ENCODE data around the gene PLA2G6. TPM values are rescaled to one million over a fixed set of nuclear protein-coding genes. Genes with fewer than 3 reads are reported as not detected.
"Not testable (repeated sequence)": the region's sequence is repeated elsewhere in the genome, so short reads cannot be mapped to it uniquely, and the experiment has no call there.

PLA2G6 gene
- total RNA-seq, 1 donor from 2014 or later, result 15.8 TPM

DNA sequence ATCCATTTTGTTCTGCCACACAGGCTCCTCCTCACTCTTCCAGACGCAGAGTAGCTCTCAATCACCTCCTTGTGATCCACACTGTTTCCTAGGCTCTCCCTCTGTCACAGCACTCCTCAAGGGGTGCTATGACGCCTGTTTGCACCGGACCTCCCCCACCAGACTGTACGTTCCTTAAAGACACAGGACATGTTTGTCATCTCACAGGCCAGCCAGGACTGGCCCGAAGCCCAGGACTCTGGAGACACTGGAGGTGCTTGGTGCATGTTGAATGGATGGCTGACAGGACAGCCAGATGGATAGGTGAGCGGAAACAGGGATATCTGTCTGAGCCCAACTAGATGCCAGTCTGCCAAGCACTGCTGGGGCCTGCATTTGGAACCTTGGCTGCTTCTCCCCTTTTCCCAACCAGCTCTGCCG, 13.6 kb downstream of the PLA2G6 start:
- DNase-seq, result no peak

DNA sequence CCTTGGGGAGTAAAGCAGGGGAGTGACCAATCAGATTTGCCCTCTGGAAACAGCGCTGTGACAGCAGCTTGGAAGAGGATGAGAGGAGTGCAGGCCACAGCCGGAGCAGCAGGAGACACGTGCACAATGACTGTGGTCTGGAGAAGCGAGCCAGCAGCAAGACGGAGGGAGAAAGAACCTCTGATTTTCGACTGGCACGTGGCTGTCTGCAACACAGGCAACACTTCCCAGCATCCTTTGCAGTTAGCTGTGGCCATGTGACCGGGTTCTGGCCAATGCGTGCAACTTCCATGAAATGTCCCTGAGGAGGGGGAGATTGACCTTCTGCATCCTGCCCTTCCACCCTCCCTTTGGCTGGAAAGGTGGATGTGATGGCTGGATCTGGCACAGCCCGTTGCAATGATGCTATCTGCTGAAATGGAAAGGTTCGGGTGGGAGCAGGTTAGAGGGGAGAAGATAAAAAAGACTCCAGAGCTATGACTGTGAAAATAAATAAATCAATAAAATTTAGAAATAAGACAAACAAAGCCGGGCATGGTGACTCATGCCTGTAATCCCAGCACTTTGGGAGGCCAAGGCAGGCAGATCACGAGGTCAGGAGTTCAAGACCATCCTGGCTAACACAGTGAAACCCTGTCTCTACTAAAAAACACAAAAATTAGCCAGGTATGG, 15.6 kb downstream of the PLA2G6 start:
- DNase-seq, result no peak

- no peak for DNase-seq
Observed at GRCh38 chr22:38164551-38164918, 17.1 kb downstream of the PLA2G6 start.

GRCh38 chr22:38163844-38164550, 17.6 kb downstream of the PLA2G6 start:
- no peak for DNase-seq

- no peak for DNase-seq
Observed at GRCh38 chr22:38162881-38163843, 18.5 kb downstream of the PLA2G6 start.

GRCh38 chr22:38155703-38156102, 25.9 kb downstream of the PLA2G6 start:
- no peak for DNase-seq

- not testable (repeated sequence) for DNase-seq
Observed at GRCh38 chr22:38154563-38154915, 27.1 kb downstream of the PLA2G6 start.

GRCh38 chr22:38153821-38154562, 27.6 kb downstream of the PLA2G6 start:
- DNase-seq, result no peak

DNA sequence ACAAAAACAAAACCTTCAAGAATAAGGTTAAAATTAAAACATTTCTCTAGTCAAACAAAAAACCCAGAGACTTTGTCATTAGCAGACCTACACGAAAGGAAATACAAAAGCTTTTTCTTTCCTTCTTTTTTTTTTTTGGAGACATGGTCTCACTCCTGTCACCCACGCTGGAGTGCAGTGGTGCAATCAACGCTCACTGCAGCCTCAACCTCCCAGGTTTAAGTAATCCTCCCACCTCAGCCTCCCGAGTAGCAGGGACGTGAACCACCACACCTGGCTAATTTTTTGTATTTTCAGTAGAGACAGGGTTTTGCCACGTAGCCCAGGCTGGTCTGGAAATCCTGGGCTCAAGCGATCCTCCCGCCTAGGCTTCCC, 30.5 kb downstream of the PLA2G6 start:
- DNase-seq, result no peak

- no peak for DNase-seq
Observed at GRCh38 chr22:38148245-38148644, 33.4 kb downstream of the PLA2G6 start.

DNA sequence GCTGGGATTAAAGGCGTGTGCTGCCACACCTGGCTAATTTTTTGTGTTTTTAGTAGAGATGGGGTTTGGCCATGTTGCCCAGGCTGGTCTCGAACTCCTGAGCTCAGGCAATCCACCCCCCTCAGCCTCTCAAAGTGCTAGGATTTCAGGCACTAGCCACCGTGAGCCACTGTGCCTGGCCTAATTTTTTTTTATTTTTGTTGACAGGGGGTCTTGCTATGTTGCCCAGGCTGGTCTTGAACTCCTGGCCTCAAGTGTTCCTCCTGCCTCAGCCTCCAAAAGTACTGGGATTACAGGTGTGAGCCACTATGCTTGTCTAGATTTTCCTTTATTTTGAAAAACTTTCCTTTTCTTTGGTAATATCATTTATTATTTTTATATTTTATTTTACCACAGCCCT, 35.5 kb downstream of the PLA2G6 start:
- not testable (repeated sequence) for DNase-seq

DNA sequence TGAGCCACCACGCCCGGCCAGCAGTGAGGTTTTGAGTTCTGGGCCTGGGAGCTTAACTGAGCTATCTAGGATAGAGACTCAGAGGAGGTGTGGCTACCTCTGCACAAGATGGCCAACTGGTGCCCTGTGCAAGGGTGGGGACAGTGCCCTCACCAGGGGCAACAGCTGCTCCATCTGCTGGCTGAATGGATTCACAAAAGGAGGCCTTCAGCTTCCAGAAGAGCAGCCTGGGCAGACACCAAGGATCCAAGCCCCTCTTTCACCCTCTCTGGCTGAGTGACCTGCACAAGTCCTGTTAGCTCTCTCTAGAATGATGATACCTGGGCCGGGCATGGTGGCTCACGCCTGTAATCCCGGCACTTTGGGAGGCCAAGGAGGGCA, 37.6 kb downstream of the PLA2G6 start:
- DNase-seq, result no peak

- DNase-seq, result no peak
Observed at GRCh38 chr22:38142606-38143005, 39.0 kb downstream of the PLA2G6 start.

DNA sequence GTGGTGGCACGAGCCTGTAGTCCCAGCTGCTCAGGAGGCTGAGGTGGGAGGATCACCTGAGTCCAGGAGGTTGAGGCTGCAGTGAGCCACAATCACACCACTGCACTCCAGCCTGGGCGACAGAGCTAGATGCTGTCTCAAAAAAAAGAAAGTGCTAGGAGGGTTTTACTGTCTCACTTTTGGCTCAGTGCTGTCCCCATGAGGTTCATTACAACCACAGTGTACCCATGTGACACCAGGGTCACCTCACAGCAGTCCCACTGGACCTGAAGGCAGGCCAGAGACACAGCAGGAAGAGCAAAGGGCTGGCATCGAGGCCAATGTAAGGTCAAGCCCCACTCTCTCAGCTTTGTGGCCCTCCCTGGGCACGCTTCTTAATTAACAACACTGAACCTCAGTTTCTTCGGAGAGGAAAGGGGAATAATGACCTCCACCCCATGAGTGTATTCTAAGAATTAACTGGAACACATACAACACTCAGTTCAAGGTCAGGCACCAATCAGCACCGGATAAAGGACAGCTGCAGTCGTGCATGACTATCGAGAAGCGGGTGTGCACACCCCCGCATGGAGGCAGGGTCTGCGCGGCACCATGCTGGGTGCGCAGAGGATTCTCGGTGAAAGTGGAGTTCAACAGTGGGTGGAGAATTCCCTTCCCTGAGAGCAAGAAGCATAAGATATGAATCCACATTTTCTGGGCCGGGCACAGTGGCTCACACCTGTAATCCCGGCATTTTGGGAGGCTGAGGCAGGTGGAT, 40.2 kb downstream of the PLA2G6 start:
- no peak for DNase-seq

- DNase-seq, result no peak
Observed at GRCh38 chr22:38139901-38140300, 41.7 kb downstream of the PLA2G6 start.

DNA sequence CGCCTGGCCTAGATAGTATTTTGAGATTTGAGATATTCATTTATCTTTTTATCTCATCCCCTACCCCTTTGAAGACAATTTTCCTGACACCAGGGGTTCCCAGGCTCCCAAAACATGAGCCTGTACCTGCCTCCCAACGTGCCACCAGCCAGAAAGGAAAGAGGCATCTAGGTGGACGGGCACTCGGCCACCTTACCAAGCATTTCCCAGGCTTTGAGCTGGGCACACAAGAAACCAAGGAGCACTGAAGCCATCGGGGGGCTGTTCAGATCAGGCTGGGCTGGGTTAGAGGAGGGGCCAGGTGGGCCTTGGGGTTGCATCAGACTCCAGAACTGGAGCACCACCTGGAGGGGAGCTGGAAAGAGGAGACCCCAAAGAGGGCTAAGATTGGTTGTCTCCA, 42.7 kb downstream of the PLA2G6 start:
- no peak for DNase-seq

GRCh38 chr22:38137876-38138687, 43.5 kb downstream of the PLA2G6 start:
- no peak for DNase-seq

GRCh38 chr22:38136607-38137006, 45.0 kb downstream of the PLA2G6 start:
- DNase-seq, result no peak

DNA sequence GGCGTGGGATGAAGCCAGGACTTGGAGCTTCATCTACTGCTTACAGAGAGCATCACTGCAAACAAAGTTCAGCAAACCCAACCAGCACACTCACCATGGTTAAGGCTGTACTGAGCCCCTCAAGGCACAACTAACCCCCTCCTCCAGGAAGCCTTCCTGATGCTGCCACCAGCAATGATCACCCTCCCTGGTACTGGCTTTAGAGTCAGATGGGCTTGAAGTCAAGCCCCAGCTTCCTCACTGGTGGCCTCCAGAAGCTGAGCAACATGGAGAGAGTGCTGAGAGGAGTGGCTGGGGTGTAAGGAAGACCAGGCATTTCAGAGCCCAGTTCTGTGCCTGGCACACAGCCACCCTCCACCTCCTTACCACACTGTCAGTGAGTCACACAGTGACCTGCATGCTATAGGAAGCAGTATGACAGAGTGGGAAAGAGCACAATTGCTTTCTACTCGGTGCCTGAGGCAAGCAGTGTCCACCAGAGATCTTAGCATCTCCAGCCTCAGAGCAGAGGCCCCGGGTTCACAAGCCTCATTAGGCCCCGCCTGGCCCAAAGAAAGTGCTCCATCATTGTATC, 46.4 kb downstream of the PLA2G6 start:
- peak; percentile 22 for DNase-seq

DNA sequence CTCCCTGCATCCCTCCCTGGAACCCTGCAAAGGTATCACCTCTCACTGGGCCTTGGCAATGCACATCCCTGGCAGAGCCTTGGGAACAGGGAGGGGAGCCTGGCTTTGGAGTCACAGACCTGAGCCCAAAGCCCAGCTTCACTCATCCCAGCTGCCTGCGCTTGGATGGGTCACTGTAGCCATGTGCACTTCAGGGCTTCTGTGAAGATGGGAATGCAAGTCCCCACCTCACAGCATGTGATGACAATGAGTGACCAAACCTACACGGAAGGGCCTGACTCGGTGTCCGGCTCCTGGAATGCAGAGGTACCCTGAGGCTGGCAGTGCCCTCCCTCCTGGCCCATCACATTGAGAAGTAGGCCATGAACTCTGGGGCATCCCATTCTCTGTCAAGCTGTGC, 48.3 kb downstream of the PLA2G6 start:
- DNase-seq, result no peak
